Tongue (tissue), 2 donors: ENCODE results near the gene HTD2. TPM values are rescaled to one million over a fixed set of nuclear protein-coding genes. Genes with fewer than 3 reads are reported as not detected.
"Not testable (repeated sequence)": the region's sequence is repeated elsewhere in the genome, so short reads cannot be mapped to it uniquely, and the experiment has no call there.

Experiments used
- DNase-seq: peaks from one replicate; pipeline ENCODE4 v3.0.0-alpha.2; 2015
- total RNA-seq: library from RNA; depleted of rRNA; stranded (reverse); fragments of >200 nt; gene quantifications from one replicate; pipeline ENCODE4 v1.2.3, GENCODE V29; 2014

The HTD2 gene
- total RNA-seq, 1 donor from 2014 or later, result 21.8 TPM

DNA sequence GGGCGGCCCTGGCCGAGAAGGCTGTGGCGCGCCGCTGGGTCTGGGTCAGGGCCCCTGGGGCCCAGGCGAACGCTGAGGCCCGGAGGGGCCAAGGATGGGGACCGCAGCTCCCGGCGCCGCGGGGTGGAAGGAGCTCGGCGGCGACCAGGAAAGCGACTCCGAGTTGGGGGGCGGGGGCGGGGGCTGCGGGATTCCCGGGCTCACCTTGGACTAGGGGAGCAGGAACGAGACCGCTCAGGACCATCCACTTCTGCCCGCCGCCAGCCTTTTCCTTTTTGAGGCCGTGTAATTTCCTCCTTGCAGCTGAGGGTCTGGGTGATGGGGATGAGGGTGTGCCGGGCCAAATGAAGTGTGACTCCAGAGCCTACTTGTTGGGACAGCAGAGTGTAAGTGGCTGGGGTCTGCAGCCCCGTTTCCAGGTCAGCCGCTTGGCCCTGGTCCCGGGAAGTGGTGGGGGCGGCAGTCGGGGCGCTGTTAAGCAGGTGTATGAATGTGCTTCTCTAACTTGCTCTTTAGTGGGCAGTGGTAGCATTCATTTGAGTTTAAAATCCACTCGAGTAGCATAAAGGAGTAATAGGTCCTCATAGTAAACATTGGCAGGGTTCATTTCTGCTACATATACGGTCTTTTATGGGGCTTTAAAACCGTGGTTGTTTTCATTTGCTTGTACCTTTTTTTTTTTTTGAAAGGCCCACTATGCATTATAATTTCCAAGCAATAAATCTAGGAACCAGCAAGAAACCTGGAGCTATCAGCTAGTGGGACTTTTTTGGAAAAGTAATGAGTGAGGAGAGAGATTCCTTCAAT, 27.1 kb downstream of the HTD2 start:
- peak; percentile 53 for DNase-seq

- DNase-seq, result no peak
Measured at GRCh38 chr3:58334013-58334321, 27.6 kb downstream of the HTD2 start.

DNA sequence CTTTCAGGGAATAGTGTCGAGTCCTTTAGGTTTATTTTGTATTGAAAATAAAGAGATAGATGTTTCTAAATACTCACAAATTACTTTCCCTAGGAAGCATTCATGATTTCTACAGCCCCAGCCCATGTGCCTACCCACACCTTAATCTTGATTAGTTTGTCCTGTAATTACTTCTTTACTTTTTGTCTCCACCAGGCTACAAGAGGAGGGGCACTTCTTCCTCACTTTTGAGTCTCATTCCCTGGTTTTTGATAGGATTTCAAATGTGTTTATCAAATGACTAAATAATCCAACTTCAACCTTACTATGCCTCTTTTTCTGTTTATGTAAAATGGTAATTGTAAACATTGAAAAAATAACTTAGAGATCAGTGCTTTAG, 28.2 kb downstream of the HTD2 start:
- DNase-seq, result no peak

DNA sequence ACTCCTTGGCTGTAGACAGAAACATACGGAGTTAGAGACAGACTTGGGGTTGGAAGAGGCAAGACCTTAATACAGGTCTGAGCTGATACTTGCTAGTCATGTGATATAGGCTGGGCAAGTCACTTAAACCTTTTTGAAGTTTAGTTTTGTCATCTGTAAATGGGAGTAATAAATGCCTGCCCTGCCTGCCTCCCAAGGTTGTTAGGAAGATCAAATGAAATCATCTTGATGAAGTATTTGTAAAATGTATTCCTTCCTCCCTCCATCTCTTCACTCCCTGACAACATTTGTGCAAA, 29.3 kb downstream of the HTD2 start:
- DNase-seq, result no peak

DNA sequence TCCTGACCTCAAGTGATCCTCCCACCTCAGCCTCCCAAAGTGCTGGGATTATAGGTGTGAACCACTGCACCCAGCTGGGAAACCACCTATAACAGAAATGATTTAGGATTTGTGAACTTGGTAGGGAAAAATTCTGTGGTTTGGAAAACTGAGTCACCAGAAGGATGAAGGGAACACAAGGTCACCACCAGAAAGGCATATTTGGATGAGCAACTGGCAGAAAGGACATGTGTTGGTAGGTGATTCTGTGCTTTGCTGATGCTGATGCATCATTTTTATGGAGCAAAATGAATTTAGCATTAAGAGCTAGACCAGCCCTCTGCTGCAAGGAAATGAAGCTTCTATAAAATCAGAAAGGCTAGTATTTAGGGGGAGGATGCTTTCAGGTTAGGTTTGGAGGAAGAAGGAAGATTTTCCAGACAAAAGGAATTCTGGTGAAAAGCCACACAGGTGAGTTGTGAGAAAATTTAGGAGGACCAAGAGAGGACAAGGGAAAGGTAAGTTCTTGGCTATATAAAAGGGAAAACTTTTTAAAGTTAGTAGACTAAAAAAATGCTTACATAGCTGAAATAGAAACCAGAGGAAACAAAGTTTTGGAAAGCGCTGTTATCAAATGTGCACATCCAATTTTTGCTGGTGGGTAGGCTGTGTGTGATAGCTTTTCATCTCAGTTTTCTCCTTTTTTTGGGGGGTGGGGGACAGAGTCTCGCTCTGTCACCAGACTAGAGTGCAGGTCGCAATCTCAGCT, 30.0 kb downstream of the HTD2 start:
- DNase-seq, result no peak

DNA sequence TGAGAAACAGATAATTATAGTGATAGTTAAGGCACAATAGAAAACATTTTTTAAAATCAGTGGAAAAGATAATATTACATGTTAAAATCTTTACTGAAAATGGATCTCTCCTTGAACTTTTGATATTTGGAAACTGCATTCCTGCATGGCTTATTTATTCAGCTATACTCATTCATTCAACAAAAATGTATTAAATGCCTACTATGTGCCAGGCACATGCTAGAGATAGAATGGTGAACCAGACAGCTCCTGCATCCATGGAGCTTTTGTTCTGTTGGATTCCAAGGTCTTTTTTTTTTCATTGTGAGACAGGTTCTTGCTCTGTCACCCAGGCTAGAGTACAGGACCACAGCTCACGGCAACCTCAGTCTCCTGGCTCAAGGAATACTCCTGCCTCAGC, 30.9 kb downstream of the HTD2 start:
- no peak for DNase-seq

DNA sequence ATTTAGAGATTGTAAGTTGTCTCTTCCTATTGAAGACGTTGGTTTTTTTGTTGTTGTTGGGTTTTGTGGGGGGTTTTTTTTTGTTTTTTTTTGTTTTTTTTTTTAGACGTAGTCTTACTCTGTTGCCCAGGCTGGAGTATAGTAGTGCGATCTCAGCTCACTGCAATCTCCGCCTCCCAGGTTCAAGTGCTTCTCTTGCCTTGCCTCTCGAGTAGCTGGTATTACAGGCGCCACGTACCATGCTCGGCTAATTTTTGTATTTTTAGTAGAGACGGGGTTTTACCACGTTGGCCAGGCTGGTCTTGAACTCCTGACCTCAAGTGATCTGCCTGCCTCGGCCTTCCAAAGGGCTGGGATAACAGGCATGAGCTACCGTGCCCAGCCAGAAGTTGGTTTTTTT, 32.8 kb downstream of the HTD2 start:
- not testable (repeated sequence) for DNase-seq

DNA sequence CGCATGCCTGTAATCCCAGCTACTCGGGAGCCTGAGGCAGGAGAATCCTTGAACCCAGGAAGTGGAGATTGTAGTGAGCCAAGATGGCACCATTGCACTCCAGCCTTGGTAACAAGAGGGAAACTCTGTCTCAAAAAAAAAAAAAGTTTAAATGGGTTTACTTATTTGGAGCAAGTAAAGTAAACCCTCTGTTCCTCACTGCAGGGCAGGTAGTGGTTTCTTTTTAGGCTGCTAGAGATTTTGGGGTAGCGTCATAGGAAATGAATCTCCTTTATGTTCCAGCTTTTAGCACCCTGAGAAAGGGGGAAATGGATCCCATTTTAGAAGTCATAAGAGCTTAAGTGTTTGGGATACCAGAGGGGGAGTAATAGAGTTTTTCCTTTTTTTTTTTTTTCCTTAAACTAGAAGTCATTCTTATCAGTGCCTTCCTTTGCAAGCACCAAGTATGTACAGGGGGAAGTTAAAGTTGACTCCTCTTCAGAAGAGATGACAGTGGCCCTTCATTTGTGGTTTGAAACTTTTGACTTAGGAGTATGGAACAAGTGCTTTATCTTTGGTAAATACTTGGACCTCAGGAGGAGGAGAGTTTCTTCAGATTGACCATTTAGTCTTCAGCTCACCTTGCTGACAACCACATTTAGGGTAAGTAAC, 34.4 kb downstream of the HTD2 start:
- DNase-seq, result no peak

DNA sequence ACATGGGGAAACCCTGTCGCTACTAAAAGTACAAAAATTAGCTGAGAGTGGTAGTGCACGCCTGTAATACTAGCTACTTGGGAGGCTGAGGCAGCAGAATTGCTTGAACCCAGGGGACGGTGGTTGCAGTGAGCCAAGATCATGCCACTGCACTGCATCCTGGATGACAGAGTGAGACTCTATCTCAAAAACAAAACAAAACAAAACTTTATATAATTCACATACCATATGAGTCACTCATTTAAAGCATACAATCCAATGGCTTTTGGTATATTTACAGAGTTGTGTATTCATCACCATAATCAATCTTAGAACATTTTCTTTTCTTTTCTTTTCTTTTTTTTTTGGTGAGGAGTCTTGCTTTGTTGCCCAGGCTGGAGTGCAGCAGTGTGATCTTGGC, 35.1 kb downstream of the HTD2 start:
- no peak for DNase-seq

DNA sequence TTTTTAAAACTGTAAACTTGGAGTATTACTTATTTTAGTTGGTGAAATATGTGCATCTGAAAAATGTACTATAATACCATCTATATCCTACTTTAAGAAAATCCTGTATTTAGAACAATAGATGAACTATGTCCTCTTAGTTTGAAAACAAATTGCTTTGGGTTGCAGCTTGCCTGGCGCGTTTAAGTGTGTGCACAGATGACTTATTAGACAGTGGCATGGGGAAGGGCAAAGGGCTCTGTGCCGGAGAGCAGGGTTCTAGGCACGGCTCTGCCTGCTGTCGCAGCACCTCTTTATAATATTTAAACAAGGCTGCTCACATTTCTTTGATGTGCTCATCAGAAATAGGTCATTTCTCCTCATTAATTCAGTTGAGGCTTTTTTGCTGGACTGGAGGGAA, 36.4 kb downstream of the HTD2 start:
- DNase-seq, result no peak

DNA sequence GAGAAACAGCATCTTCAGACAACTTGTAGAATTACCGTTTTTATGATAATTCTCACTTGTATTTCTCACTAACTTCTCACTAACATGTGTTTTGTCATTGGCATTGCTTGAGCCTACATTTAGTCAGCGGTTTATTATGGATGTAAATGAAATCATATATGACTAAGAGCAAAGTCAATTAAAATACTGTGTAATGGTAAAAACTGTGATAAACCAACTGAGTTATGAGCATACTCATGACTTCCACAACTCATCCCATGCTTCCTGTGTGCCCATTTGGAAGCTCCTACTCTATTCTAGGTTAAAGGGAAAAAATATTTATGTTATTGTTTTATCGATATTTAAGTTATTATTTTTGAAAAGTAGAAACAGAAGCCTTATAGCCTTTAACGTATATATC, 39.1 kb downstream of the HTD2 start:
- DNase-seq, result no peak

GRCh38 chr3:58346368-58346767, 40.0 kb downstream of the HTD2 start:
- DNase-seq, result no peak

GRCh38 chr3:58347984-58348383, 41.7 kb downstream of the HTD2 start:
- no peak for DNase-seq

DNA sequence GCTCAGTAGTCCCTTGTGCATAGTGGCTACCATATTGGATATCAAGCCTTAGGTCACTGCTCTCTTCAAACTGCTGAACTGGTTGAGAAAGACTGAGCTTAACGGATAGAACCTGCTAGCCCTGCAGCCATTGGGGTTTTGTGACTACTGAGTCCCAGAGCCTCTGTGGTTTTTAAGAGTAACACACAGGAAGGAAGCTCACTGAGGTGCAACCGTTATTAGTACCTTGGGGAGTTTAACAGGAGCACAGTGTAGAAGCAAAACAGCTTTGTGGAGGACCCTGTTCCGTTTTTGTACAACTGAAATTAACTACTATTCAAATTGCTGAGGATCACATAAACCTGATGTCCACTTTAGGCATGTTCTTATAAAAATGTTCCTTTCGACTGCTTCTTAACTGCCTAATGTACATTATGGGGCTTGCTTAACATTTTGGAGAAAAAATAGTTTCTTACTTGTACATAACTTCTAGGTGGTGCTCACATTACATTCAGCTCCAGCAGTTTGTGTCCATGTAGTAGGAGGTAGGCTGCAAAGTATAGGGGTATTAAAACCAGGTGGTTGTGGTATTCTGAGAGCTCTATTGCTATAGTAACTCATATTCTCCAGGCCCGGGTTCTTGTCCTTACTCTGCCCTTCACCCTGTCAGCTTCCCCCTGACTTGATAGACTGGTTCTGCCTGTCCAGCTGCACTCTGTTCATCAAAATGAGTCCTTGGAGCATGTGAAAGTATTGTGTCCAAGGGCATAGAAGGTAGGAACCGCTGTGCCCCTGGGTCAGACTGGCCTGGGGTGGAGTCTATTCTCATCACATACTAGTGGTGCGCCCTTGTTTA, 43.7 kb downstream of the HTD2 start:
- DNase-seq, result no peak

- no peak for DNase-seq
Measured at GRCh38 chr3:58350627-58351013, 44.3 kb downstream of the HTD2 start.

DNA sequence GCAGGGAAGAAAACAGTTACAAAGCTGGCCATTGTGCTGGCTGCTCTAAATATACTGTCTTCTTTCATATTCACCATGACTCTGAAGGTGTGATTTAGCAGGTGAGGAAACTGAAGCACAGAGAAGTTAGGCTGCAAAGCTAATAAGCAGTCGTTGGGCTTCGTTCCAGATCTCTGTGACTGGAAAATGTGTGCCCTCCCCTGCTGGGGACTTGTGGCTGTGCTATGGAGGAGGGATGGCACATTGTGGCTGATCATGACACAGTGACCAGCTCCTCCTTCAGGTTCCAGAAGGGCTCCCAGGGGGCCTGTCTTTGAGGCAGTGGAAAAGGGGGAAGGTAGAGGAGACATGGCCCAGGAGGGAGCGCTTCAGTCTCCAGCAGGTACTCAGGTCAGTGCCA, 45.6 kb downstream of the HTD2 start:
- DNase-seq, result no peak

GRCh38 chr3:58352626-58353025, 46.3 kb downstream of the HTD2 start:
- DNase-seq, result no peak

- DNase-seq, result no peak
Measured at GRCh38 chr3:58353722-58354553, 47.6 kb downstream of the HTD2 start.

DNA sequence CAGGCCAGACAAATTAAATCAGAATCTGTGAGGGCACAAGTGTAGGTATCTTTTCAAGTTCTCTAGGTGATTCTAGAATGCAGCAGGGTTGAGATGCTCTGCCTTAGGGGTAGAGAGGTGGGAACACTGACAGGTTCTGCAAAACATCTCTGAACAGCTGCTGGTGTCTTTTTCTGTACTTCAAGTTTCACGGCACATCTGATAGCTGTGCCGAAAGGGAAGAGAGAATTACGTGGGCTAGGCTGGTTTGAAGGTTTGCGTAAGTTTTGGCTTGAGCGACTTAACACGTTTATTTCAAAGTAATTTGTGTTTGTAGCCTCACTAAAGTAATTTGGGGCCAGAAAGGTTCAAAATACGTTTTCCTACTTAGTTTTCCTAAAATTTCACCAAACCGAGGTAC, 48.9 kb downstream of the HTD2 start:
- peak; percentile 33 for DNase-seq

- DNase-seq, result no peak
Measured at GRCh38 chr3:58356054-58356453, 49.7 kb downstream of the HTD2 start.

DNA sequence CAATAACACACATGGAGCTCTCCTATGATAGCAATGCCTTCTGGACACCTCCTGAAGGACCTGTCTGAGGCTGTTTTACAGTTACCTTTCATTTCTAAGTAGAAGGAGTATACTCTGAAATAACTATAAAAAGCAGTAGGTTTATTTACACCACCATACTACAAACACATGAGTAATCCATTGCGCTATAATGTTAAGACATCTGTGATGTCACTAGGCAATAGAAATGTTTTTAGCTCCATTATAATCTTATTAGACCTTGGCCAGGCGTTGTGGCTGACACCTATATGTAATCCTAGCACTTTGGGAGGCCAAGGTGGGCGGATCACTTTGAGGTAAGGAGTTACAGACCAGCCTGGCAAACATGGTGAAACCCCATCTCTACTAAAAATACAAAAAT, 51.1 kb downstream of the HTD2 start:
- no peak for DNase-seq

- no peak for DNase-seq
Measured at GRCh38 chr3:58358092-58358491, 51.8 kb downstream of the HTD2 start.
